Vagina (tissue), 2 donors: ENCODE data around the gene LEFTY1.

Experiments used
- POLR2A ChIP-seq, 2 donors: fragments of 450-650 bp; IDR thresholded peaks; one replicate each; pipeline ENCODE4 v1.6.1; 2017; ENCODE audit warnings: antibody characterized with exemption in 2 of 2, mild to moderate bottlenecking in 2 of 2, moderate library complexity in 2 of 2
- TF ChIP-seq, protein P1 (sequence below), 3 experiments: fragments of 450-650 bp in 2 of 3; fragments of 200-600 bp in 1 of 3; sonication (generic) in 1 of 3; IDR thresholded peaks; one replicate each; pipeline ENCODE4 v1.5.1; 2017 to 2019; ENCODE audit warnings: antibody characterized with exemption in 3 of 3, mild to moderate bottlenecking in 2 of 3, moderate library complexity in 2 of 3

DNA sequence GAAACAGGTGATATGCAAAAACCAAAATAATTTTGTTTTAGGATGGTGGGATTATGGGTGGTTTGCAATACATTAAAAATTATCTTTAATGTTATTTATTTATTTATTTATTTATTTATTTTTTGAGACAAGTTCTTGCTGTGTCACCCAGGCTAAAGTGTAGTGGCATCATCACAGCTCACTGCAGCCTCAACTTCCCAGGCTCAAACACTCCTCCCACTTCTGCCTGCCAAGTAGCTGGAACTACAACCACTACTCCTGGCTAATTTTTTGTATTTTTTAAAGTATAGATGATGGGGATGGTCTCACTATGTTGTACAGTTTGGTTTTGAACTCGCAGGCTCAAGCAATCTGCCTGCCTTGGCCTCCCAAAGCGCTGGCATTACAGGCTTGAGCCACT, 41.6 kb upstream of the LEFTY1 start:
- no peak for TF ChIP-seq POLR2A (IDR thresholded peaks at IDR 0.05)
- TF ChIP-seq, protein P1, sequence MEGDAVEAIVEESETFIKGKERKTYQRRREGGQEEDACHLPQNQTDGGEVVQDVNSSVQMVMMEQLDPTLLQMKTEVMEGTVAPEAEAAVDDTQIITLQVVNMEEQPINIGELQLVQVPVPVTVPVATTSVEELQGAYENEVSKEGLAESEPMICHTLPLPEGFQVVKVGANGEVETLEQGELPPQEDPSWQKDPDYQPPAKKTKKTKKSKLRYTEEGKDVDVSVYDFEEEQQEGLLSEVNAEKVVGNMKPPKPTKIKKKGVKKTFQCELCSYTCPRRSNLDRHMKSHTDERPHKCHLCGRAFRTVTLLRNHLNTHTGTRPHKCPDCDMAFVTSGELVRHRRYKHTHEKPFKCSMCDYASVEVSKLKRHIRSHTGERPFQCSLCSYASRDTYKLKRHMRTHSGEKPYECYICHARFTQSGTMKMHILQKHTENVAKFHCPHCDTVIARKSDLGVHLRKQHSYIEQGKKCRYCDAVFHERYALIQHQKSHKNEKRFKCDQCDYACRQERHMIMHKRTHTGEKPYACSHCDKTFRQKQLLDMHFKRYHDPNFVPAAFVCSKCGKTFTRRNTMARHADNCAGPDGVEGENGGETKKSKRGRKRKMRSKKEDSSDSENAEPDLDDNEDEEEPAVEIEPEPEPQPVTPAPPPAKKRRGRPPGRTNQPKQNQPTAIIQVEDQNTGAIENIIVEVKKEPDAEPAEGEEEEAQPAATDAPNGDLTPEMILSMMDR (IDR thresholded peaks at IDR 0.05): no peak
